CD14-positive monocyte (primary cell): ENCODE results near the gene MYOCOS. TPM values are rescaled to one million over a fixed set of nuclear protein-coding genes. Genes with fewer than 3 reads are reported as not detected.

ENCODE experiments used
- DNase-seq, 3 donors: peaks; one replicate each; pipeline ENCODE4 v3.0.0-alpha.2; 2011 to 2022
- H2AFZ ChIP-seq: 2 replicates; pipeline ENCODE4 v1.6.0; 2012; ENCODE audit warnings: mild to moderate bottlenecking, low read depth, low read length, inconsistent platforms; ENCODE audit not compliant: insufficient read depth, poor library complexity, severe bottlenecking
- H3K27ac ChIP-seq, 2 donors: 1 replicate in 1 of 2; 2 replicates in 1 of 2; pipeline ENCODE4 v1.5.1; 2012 to 2013; ENCODE audit warnings: low read length in 2 of 2, control low read depth in 1 of 2, inconsistent platforms in 1 of 2, low read depth in 1 of 2, mild to moderate bottlenecking in 1 of 2
- H3K27me3 ChIP-seq, 2 donors: one replicate each; pipeline versions ENCODE4 v1.6.0 to v1.6.1; 2011 to 2013; ENCODE audit warnings: low read length in 2 of 2; ENCODE audit not compliant: control insufficient read depth in 2 of 2, insufficient read depth in 2 of 2
- H3K36me3 ChIP-seq, 2 donors: replicated peaks in 1 of 2; 1 replicate in 1 of 2; 2 replicates in 1 of 2; pipeline versions ENCODE4 v1.5.1 to v1.6.1; 2012 to 2013; ENCODE audit warnings: low read length in 2 of 2, control low read depth in 1 of 2, inconsistent platforms in 1 of 2, mild to moderate bottlenecking in 1 of 2; ENCODE audit not compliant: insufficient read depth in 2 of 2, control insufficient read depth in 1 of 2
- H3K4me1 ChIP-seq, 2 donors: 1 replicate in 1 of 2; 2 replicates in 1 of 2; pipeline versions ENCODE4 v1.5.1 to v1.6.1; 2012 to 2013; ENCODE audit warnings: low read length in 2 of 2, control low read depth in 1 of 2, inconsistent platforms in 1 of 2, mild to moderate bottlenecking in 1 of 2, moderate library complexity in 1 of 2; ENCODE audit not compliant: insufficient read depth in 2 of 2, control insufficient read depth in 1 of 2
- H3K4me2 ChIP-seq: replicated peaks from 2 replicates; pipeline ENCODE3; 2012; ENCODE audit warnings: low read length, moderate library complexity, mild to moderate bottlenecking; ENCODE audit not compliant: poor library complexity, severe bottlenecking; ENCODE audit errors: extremely low read depth
- H3K4me3 ChIP-seq, 3 experiments: fragments of 200-600 bp in 1 of 3; sonication (generic) in 1 of 3; replicated peaks in 1 of 3; 1 replicate in 2 of 3; 2 replicates in 1 of 3; pipeline ENCODE4 v1.5.1; 2011 to 2013; ENCODE audit warnings: low read length in 3 of 3, mild to moderate bottlenecking in 3 of 3, control low read depth in 2 of 3, low read depth in 2 of 3, inconsistent platforms in 1 of 3, moderate library complexity in 1 of 3
- H3K79me2 ChIP-seq: 2 replicates; pipeline ENCODE4 v1.6.0; 2012; ENCODE audit warnings: mild to moderate bottlenecking, control low read depth, inconsistent platforms, low read length, moderate library complexity; ENCODE audit not compliant: insufficient read depth
- H3K9ac ChIP-seq: 2 replicates; pipeline ENCODE4 v1.6.0; 2017; ENCODE audit warnings: low read length, mild to moderate bottlenecking; ENCODE audit not compliant: insufficient read depth, poor library complexity, severe bottlenecking
- H3K9me3 ChIP-seq, 2 donors: replicated peaks in 1 of 2; 1 replicate in 1 of 2; 2 replicates in 1 of 2; pipeline versions ENCODE4 v1.5.1 to v1.6.1; 2012 to 2013; ENCODE audit warnings: low read length in 2 of 2, control low read depth in 1 of 2; ENCODE audit not compliant: control insufficient read depth in 1 of 2, insufficient read depth in 1 of 2
- H4K20me1 ChIP-seq: 2 replicates; pipeline ENCODE4 v1.6.0; 2012; ENCODE audit warnings: mild to moderate bottlenecking, low read length, control low read depth, moderate library complexity; ENCODE audit not compliant: insufficient read depth
- H3K27ac Mint-ChIP-seq, 7 donors: one replicate each; pipeline ENCODE4 v1.8.0; 2020; ENCODE audit warnings: mild to moderate bottlenecking in 7 of 7, mixed read lengths in 7 of 7, moderate library complexity in 6 of 7, inconsistent platforms in 2 of 7
- H3K27me3 Mint-ChIP-seq, 3 donors: one replicate each; pipeline ENCODE4 v1.8.0; 2021 to 2022; ENCODE audit warnings: low read depth in 3 of 3, mild to moderate bottlenecking in 3 of 3, mixed read lengths in 3 of 3, moderate library complexity in 3 of 3, inconsistent platforms in 1 of 3
- H3K36me3 Mint-ChIP-seq, 2 donors: one replicate each; pipeline ENCODE4 v1.8.0; 2020; ENCODE audit warnings: mixed read lengths in 2 of 2, inconsistent platforms in 1 of 2, mild to moderate bottlenecking in 1 of 2
- H3K4me1 Mint-ChIP-seq: one replicate; pipeline ENCODE4 v1.8.0; 2020; ENCODE audit warnings: mild to moderate bottlenecking, mixed read lengths
- H3K4me3 Mint-ChIP-seq, 2 donors: one replicate each; pipeline ENCODE4 v1.8.0; 2020; ENCODE audit warnings: mild to moderate bottlenecking in 2 of 2, mixed read lengths in 2 of 2, moderate library complexity in 1 of 2
- H3K9me3 Mint-ChIP-seq, 7 donors: one replicate each; pipeline ENCODE4 v1.8.0; 2020 to 2022; ENCODE audit warnings: mixed read lengths in 7 of 7, mild to moderate bottlenecking in 6 of 7, moderate library complexity in 6 of 7, inconsistent platforms in 2 of 7
- CTCF ChIP-seq: fragments of 200-600 bp; IDR thresholded peaks from one replicate; pipeline ENCODE4 v1.8.0; 2022; ENCODE audit warnings: antibody characterized with exemption, mild to moderate bottlenecking
- WGBS: methylation state at CpG from one replicate; pipeline ENCODE4 v1.1.5; 2013; ENCODE audit warnings: missing lambda C conversion rate; ENCODE audit not compliant: insufficient coverage; 5-methylcytosine and 5-hydroxymethylcytosine counted together
- intact Hi-C, 2 donors: fragments of 100-400 bp; cut with micrococcal nuclease; formaldehyde crosslinking; loops; one replicate each; pipeline versions ENCODE4 v1.15.0 to v1.15.1; 2023
- polyA plus RNA-seq, 3 donors: library from polyadenylated mRNA; depleted of rRNA in 1 of 3; unstranded in 2 of 3; stranded (reverse) in 1 of 3; fragments of 300-500 nt in 2 of 3; fragments of >200 nt in 1 of 3; fragmentation: Illumina TruSeq in 2 of 3; gene quantifications; 1 replicate in 2 of 3; 2 replicates in 1 of 3; pipeline ENCODE4 v1.2.3, GENCODE V29; 2012 to 2021

Gene MYOCOS
- polyA plus RNA-seq, 3 donors, result not detected

- no peaks in the 10 kb centered on the region for H3K36me3 ChIP-seq
- peak overlapping the region; percentile 14 for H2AFZ ChIP-seq
- no peaks in the 10 kb centered on the region for H3K79me2 ChIP-seq
- H3K4me2 ChIP-seq, result no peak overlapping the region
- DNase-seq, result no peak
- H3K27ac ChIP-seq, result no peak overlapping the region
- H3K9me3 Mint-ChIP-seq, result no peaks in the 10 kb centered on the region
- peaks cover 12% of the 10 kb centered on the region for H3K4me1 Mint-ChIP-seq
- H3K9ac ChIP-seq, result no peak overlapping the region
- H3K27me3 ChIP-seq, result peaks cover 0 to 7% of the 10 kb centered on the region in 2 donors
- peaks cover 4 to 7% of the 10 kb centered on the region in 2 donors for H3K4me1 ChIP-seq
- H3K27ac Mint-ChIP-seq, result no peak overlapping the region
- H3K27me3 Mint-ChIP-seq, result peaks cover 8 to 11% (median 10%) of the 10 kb centered on the region in 3 donors
- H3K4me3 ChIP-seq, result no peak overlapping the region
- H3K9me3 ChIP-seq, result no peaks in the 10 kb centered on the region
- H3K36me3 Mint-ChIP-seq, result no peaks in the 10 kb centered on the region
- no CpG with 5 or more reads among the region's 1 CpG for WGBS
- H4K20me1 ChIP-seq, result no peaks in the 10 kb centered on the region
- no peak for TF ChIP-seq CTCF
- intact Hi-C loops, result loop anchor here in 1 of 2 donors (10.0 kb wide), 1 partner anchor 331 kb away; no protein-coding TSS in a partner anchor
- no peak overlapping the region for H3K4me3 Mint-ChIP-seq
Observed at GRCh38 chr1:171653796-171654195, 31.8 kb downstream of the MYOCOS start.

DNA sequence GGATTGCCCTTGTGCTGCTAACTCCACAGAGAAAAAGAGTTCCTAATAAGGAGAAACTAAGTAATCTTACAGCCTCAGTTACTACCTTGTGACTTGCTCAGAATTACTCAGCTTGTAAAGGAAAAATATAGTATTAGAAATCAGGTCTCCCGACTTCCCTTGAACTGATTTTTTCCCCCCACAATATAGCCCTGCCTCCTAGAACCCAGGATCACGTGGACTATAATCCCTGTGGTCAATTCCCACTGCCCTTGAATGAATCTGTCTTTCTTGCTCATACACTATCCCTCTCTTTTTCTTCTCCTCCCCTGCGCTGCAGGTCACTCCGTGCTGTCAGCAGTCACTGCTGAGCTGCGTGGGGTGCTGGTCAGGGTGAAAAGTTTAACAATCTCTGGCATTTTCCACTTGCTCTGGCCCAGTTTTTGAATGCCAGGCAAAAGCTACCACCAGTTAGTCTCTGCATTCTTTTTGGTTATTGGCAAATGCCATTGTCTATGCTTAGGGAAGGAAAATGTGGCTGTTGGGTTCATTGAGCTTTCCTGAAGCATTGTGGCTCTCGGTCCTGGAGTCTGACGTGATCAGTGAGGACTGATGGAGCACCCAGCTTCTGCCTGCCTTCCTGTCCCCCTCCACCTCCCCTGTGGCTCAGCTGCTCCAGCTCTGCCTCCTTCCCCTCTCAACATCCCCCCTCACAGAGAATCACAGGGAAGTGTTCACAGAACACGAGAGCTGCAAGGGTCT, 32.3 kb downstream of the MYOCOS start:
- Histone ChIP-seq H3K9ac (no peak overlapping the region), H3K27me3 (peaks cover 0 to 7% of the 10 kb centered on the region in 2 donors), H3K4me3 (no peak overlapping the region), H2AFZ (peak overlapping the region; percentile 73), H3K4me1 (peaks cover 4 to 7% of the 10 kb centered on the region in 2 donors), H3K27ac (no peak overlapping the region), H3K36me3 (no peaks in the 10 kb centered on the region), H3K4me2 (no peak overlapping the region), H4K20me1 (no peaks in the 10 kb centered on the region), H3K9me3 (no peaks in the 10 kb centered on the region), H3K79me2 (no peaks in the 10 kb centered on the region)
- H3K36me3 Mint-ChIP-seq, result no peaks in the 10 kb centered on the region
- peak overlapping the region in 2 of 7 donors; percentile 0 to 1 for H3K27ac Mint-ChIP-seq
- 53% methylated on average over 3 of the region's 8 CpGs for WGBS
- H3K27me3 Mint-ChIP-seq, result peaks cover 8 to 11% (median 10%) of the 10 kb centered on the region in 3 donors
- H3K9me3 Mint-ChIP-seq, result peaks cover 0 to 2% (median 0%) of the 10 kb centered on the region in 7 donors
- intact Hi-C loops, result loop anchor here in 1 of 2 donors (10.0 kb wide), 1 partner anchor 330 kb away; no protein-coding TSS in a partner anchor
- no peak overlapping the region for H3K4me3 Mint-ChIP-seq
- no peak for DNase-seq
- no peak for TF ChIP-seq CTCF
- peaks cover 12% of the 10 kb centered on the region for H3K4me1 Mint-ChIP-seq
